ENCODE measurements around the gene SLC9C2.
"Not testable (repeated sequence)": the region's sequence is repeated elsewhere in the genome, so short reads cannot be mapped to it uniquely, and the experiment has no call there.

Gene SLC9C2

GRCh38 chr1:173603056-173603591, at the start of gene SLC9C2:
Gene SLC9C2, minus strand, starts transcription at chr1:173603072. Its CDS starts 1,296 bp downstream, at chr1:173601776.
- no peak for DNase-seq

GRCh38 chr1:173648880-173649605, 46.2 kb upstream of the SLC9C2 start:
- DNase-seq = no peak

DNA sequence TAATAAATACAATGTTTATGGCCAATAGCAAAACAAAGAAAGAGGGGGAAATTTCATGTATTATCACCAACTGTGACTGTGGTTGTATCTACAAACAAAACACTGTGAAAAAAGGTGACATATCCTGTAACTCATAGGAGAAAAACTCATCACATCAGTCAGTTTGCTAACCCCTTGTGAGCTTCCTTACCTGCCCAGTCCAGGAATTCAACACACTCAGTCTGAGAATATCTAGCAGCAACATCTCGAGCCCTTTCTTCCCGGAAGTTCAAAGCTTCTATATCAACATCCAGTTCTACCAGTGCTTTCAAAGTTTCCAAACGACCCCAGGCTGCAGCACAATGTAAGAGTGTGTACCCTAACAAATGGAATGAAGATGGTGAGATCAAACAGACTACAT, 43.8 kb upstream of the SLC9C2 start:
- DNase-seq = no peak

DNA sequence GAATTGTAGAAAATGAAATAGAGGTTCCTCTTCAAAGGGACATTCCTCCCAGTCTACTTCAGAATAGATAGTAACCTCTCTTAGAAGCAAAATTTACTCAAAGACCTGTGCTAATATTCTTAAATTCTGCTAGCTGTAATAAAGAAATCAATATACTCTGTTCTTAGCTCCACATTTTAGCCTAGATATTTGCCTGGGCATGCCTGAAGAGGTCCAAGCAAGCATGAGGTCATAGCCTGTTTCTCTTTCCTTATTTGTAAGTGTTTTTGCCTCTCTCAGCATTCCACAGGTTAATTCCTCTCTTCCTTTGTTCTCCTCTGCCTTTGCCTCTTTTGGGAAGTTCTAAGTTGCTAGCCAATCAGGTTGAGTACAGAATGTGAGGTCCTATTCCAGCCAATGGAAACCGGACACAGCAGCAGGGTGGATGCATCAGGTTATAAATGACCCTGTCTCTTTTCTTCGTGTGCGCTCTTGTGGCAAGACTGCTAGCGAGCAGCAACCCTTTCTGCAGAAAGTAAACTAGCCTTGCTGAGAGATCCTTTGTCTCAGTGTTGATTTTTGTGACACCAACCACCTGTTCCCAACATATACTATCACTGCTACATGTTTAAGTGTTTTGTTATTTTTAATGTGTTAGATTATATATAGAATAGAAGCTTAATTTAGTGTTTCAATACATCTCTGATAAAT, 39.7 kb upstream of the SLC9C2 start:
- DNase-seq = not testable (repeated sequence)

- DNase-seq = no peak
Measured at GRCh38 chr1:173639102-173639501, 36.2 kb upstream of the SLC9C2 start.

GRCh38 chr1:173638043-173639021, 35.5 kb upstream of the SLC9C2 start:
- DNase-seq = no peak

DNA sequence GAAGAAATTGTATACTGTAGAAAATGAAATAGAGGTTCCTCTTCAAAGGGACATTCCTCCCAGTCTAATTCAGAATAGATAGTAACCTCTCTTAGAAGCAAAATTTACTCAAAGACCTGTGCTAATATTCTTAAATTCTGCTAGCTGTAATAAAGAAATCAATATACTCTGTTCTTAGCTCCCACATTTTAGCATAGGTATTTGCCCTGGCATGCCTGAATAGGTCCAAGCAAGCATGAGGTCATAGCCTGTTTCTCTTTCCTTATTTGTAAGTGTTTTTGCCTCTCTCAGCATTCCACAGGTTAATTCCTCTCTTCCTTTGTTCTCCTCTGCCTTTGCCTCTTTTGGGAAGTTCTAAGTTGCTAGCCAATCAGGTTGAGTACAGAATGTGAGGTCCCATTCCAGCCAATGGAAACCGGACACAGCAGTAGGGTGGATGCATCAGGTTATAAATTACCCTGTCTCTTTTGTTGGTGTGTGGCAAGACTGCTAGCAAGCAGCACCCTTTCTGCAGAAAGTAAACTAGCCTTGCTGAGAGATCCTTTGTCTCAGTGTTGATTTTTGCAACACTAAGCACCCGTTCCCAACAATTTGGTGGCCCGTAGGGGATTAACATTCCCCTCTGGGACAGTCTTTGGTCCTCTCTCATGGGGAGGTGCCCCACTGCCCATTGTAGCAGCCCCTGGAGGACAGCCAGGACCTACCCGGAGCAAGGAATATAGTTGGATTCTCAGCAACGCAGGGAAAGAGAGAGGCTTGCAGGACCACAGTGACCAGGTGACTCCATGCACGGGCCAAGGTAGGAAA, 34.6 kb upstream of the SLC9C2 start:
- DNase-seq = not testable (repeated sequence)

- DNase-seq = no peak
Measured at GRCh38 chr1:173635116-173635515, 32.2 kb upstream of the SLC9C2 start, which contains the start of gene TEX50. Gene TEX50, plus strand, starts transcription at chr1:173635338. Its CDS starts 184 bp downstream, at chr1:173635522.

- DNase-seq = no peak
Measured at GRCh38 chr1:173628888-173629287, 26.0 kb upstream of the SLC9C2 start.

DNA sequence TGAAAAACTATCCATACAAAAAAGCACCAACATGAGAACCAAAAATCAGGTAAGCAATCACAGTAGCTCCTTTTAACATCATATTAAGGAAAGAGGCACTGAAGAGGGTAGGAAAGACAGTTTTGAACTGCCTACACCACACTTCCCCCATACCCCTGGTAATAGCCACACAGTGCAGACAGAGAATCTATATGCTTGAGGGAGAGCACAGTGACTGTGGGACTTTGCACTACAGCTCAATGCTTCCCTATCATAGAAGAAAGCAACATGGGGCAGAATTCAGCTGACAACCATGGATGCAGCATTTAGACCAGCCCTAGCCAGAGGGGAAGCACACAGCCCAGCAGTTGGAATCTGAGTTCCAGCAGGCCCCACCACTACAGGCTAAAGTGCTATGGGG, 24.4 kb upstream of the SLC9C2 start:
- no peak for DNase-seq

DNA sequence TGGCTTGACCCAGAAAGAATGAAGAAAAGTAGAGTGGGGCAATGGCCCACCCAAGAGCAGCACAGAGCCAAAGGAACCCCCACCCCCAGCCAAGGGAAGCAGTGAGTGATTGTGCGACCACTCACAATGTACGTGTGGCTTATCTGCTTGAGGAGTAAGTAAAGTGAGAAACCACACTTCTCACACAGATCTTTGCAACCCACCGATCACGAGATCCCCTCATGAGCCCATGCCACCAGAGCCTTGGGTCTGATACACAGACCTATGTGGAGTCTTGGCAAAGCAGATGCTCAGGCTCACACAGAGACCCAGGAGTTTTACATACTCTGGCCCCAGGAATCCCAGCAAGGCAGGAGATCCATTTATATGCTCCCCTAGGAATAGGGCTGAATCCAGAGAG, 14.0 kb upstream of the SLC9C2 start:
- DNase-seq = no peak

GRCh38 chr1:173613086-173613485, 10.2 kb upstream of the SLC9C2 start:
- not testable (repeated sequence) for DNase-seq

DNA sequence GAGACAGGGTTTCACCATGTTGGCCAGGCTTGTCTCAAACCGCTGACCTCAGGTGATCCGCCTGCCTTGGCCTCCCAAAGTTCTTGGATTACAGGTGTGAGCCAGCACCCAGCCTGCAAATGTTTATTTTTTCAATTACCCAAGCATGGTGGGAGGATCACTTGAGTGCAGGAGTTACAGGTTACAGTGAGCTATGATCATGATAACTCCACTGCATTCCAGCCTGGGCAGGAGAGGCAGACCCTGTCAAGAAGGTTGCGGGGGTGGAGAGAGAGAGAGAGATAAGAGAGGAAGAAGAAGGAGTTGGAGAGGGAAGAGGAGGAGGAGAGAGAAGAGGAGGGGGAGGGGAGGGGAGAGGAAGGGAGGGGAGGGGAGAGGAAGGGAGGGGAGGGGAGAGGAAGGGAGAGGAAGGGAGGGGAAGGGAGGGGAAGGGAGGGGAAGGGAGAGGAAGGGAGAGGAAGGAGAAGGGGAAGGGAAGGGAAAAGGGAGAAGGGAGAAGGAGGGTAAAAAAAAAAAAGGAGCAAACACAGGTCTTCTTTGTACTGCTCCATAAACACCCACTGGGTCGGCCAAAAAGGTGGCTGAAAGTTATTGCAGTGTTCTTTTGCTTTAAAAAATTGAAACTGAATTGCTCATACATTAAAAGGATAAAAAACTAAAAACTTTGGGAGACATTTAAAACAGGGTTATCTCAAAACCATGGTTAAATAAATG, 5.8 kb upstream of the SLC9C2 start:
- DNase-seq = no peak

GRCh38 chr1:173601588-173601987, 1.3 kb downstream of the SLC9C2 start:
- no peak for DNase-seq

DNA sequence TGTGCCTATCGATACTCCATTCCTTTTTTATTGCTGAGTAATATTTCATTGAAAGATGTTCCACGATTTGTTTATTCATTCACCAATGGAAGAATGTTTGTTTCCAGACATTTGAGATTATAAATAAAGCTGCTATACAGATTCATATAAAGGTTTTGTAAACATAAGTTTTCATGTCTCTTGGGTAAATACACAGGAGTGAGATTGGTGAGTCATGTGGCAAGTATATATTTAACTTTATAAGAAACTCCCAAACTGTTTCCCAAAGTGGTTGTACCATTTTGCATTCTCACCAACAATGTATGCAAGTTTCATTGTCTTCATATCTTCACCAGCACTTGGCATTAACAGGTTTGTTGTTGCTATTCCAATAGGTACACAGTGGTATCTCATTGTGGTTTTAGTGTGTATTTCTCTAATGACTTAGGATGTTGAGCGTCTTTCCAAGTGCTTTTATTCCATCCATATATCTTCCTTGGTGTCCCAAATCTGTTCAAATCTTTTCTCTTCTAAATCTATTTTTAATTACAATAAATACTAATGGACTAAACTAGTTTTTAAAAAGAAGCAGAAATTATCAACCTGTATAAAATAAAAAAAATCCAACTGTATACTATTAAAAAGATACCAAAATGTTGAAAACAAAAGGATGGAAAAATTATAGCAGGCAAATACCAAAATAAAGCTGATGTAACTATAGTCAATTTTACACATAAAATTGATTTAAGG, 6.6 kb downstream of the SLC9C2 start:
- DNase-seq = no peak

GRCh38 chr1:173591138-173591537, 11.7 kb downstream of the SLC9C2 start:
- not testable (repeated sequence) for DNase-seq

- no peak for DNase-seq
Measured at GRCh38 chr1:173590557-173590956, 12.3 kb downstream of the SLC9C2 start.

DNA sequence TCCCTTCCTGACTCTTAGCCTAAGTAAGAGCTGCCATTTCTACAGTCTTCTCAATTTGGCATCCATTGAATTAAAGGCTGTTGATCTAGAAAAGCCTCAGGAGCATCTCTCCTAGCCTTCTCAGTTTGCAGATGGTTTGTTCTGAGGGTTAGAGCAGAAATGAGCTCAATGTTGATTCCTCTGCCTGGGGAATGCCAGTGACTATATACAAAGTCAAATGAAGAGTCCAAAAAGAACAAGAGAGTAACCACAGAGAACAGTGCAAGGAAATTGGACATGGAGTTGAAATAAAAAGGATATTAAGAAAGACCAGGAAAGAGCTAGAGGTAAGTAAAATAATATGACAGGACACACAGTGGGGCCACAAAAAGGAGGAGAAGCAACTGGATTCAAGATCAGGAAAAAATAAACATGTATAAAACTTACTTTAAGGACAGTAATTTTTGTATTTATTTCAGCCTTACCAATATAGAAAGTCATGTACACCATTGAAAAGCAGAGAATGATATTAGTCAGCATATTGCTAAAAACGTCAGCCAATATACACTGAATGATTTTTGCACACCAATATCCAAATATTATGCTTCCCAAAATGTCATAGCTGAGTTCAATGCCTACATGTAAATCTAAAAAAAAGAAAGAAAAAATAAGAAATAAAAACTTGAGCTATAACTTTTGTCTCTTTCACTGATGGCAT, 21.3 kb downstream of the SLC9C2 start:
- DNase-seq = no peak

DNA sequence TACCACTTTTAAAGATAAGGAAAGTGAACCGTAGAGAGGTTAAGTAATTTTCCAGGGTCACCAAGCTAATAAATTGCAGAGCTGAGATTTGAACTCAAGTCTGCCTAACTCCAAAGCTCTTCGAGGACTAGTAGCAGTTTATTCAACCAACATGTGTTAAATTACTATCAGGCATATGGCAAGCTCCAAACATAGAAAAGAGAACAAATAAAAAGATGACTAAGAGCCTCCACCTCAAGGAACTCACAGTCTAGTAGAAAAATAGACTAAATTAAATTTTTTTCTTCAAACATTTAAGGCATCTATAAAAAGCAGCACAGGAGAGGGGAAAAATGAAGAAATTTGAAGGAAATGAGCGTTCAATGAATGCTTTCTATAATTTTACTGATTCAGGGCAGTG, 22.2 kb downstream of the SLC9C2 start:
- DNase-seq = no peak

DNA sequence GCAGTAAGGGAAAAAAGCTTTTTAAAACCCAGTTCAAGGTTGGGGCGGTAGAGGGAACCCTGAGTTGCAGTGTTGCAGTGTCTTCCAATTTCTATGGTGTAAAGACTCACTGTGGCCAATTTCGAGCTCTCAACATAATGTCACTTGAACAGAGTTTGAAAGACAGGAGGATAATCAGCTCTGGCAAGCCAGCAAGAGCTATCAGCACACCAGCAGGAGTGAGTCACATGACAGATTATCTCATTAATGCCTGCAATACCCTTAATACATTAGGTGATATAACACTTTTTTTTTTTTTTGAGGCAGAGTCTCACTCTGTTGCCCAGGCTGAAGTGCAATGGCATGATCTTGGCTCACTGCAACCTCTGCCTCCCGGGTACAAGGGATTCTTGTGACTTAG, 22.8 kb downstream of the SLC9C2 start:
- DNase-seq = no peak
